HCT116 (cell line): ENCODE data around the gene KCTD15. TPM values are rescaled to one million over a fixed set of nuclear protein-coding genes. Genes with fewer than 3 reads are reported as not detected.

Experiments
- ATAC-seq: fragments of 200-7000 bp; cut with Tn5 transposase; 2 replicates; pipeline ENCODE4 v1.9.1; 2020; ENCODE audit warnings: mild to moderate bottlenecking, moderate library complexity
- BruUV-seq: library from RNA; stranded (reverse); fragments of 400-500 nt; replicated peaks from 2 replicates; lab custom pipeline; 2021; lab: Mats Ljungman, UMichigan
- CTCF ChIA-PET: fragments of 300-600 bp; sonication (Branson Sonifier 250); formaldehyde crosslinking; loops from one replicate; lab custom pipeline; 2021; ENCODE audit warnings: antibody characterized with exemption; lab: Charles Lee
- POLR2A ChIA-PET: fragments of 300-600, 350-600 bp; sonication (Branson Sonifier 250); formaldehyde crosslinking; loops from one replicate; lab custom pipeline; 2021; ENCODE audit warnings: antibody characterized with exemption; lab: Charles Lee
- RAD21 ChIA-PET, 2 experiments: fragments of 300-600 bp; sonication (Branson Sonifier 250); formaldehyde crosslinking; loops; one replicate each; lab custom pipeline; 2023; ENCODE audit warnings: low total read pairs in 2 of 2; ENCODE audit not compliant: uncharacterized antibody in 2 of 2, unreplicated experiment in 2 of 2, low non-redundant PET in 1 of 2; lab: Charles Lee
- DNase-seq: peaks from one replicate; pipeline ENCODE4 v3.0.0-alpha.2; 2010; ENCODE audit warnings: low read depth, low spot score
- H2AFZ ChIP-seq: fragments of 200-600 bp; shearing (Covaris generic), sonication (generic); 2 replicates; pipeline ENCODE4 v1.6.1; 2017; ENCODE audit warnings: low read depth, mixed run types, mixed read lengths, antibody characterized with exemption, low read length; ENCODE audit not compliant: poor library complexity, severe bottlenecking
- H3K27ac ChIP-seq: 2 replicates; pipeline ENCODE4 v1.5.1; 2012; ENCODE audit warnings: low read depth, low read length
- H3K27me3 ChIP-seq: fragments of 200-600 bp; sonication (generic); 2 replicates; pipeline ENCODE4 v1.6.1; 2016; ENCODE audit warnings: mixed run types, low read length, mixed read lengths; ENCODE audit not compliant: insufficient read depth
- H3K36me3 ChIP-seq, 2 experiments: fragments of 200-500 bp in 1 of 2; fragments of 200-600 bp in 1 of 2; sonication (Bioruptor generic) in 1 of 2; sonication (generic) in 1 of 2; 2 replicates each; pipeline versions ENCODE4 v1.5.1 to v1.6.1; 2014 to 2016; ENCODE audit warnings: low read length in 2 of 2, inconsistent platforms in 1 of 2, mixed read lengths in 1 of 2, mixed run types in 1 of 2; ENCODE audit not compliant: insufficient read depth in 2 of 2, control insufficient read depth in 1 of 2
- H3K4me1 ChIP-seq, 2 experiments: fragments of 200-600 bp in 1 of 2; sonication (generic) in 1 of 2; 2 replicates each; pipeline versions ENCODE4 v1.5.1 to v1.6.1; 2012 to 2017; ENCODE audit warnings: low read length in 2 of 2, inconsistent platforms in 1 of 2, mild to moderate bottlenecking in 1 of 2, mixed read lengths in 1 of 2, mixed run types in 1 of 2, moderate library complexity in 1 of 2; ENCODE audit not compliant: insufficient read depth in 2 of 2, control insufficient read depth in 1 of 2
- H3K4me2 ChIP-seq: fragments of 200-600 bp; sonication (generic); 2 replicates; pipeline ENCODE4 v1.6.1; 2017; ENCODE audit warnings: mixed run types, low read length, mixed read lengths
- H3K4me3 ChIP-seq, 2 experiments: fragments of 200-600 bp in 1 of 2; sonication (generic) in 1 of 2; replicated peaks in 1 of 2; 2 replicates each; pipeline ENCODE4 v1.5.1; 2011 to 2016; ENCODE audit warnings: low read length in 2 of 2, control low read depth in 1 of 2, low read depth in 1 of 2, mild to moderate bottlenecking in 1 of 2, mixed read lengths in 1 of 2, mixed run types in 1 of 2
- H3K79me2 ChIP-seq: fragments of 200-600 bp; sonication (generic); 2 replicates; pipeline ENCODE4 v1.6.1; 2017; ENCODE audit warnings: mild to moderate bottlenecking, mixed run types, low read length, moderate library complexity, mixed read lengths; ENCODE audit not compliant: insufficient read depth
- H3K9ac ChIP-seq: fragments of 200-600 bp; sonication (generic); 2 replicates; pipeline ENCODE4 v1.6.1; 2016; ENCODE audit warnings: low read length, mixed read lengths
- H3K9me2 ChIP-seq: fragments of 200-600 bp; sonication (generic), shearing (Covaris generic); 2 replicates; pipeline ENCODE4 v1.6.1; 2017; ENCODE audit warnings: mixed run types, mild to moderate bottlenecking, moderate library complexity; ENCODE audit not compliant: insufficient read depth
- H3K9me3 ChIP-seq, 2 experiments: fragments of 200-500 bp in 1 of 2; fragments of 200-600 bp in 1 of 2; sonication (Bioruptor generic) in 1 of 2; sonication (generic) in 1 of 2; 2 replicates each; pipeline ENCODE4 v1.6.1; 2014 to 2017; ENCODE audit warnings: low read length in 2 of 2, mixed read lengths in 2 of 2, inconsistent platforms in 1 of 2, low read depth in 1 of 2, mild to moderate bottlenecking in 1 of 2, mixed run types in 1 of 2, moderate library complexity in 1 of 2; ENCODE audit not compliant: control insufficient read depth in 1 of 2, insufficient read depth in 1 of 2
- H4K20me1 ChIP-seq: fragments of 200-600 bp; sonication (generic), shearing (Covaris generic); 2 replicates; pipeline ENCODE4 v1.6.1; 2017; ENCODE audit warnings: mixed run types, mild to moderate bottlenecking, moderate library complexity; ENCODE audit not compliant: insufficient read depth
- CEBPB ChIP-seq: IDR thresholded peaks from 2 replicates; pipeline ENCODE4 v1.6.1; 2012; ENCODE audit warnings: low read depth
- EGR1 ChIP-seq: IDR thresholded peaks from 2 replicates; pipeline ENCODE4 v1.6.1; 2012; ENCODE audit warnings: low read depth
- ELF1 ChIP-seq: IDR thresholded peaks from 2 replicates; pipeline ENCODE4 v1.6.1; 2012; ENCODE audit warnings: low read depth, borderline replicate concordance
- EZH2 ChIP-seq: fragments of 200-600 bp; sonication (generic); IDR thresholded peaks from 2 replicates; pipeline ENCODE4 v1.6.1; 2017; ENCODE audit warnings: antibody characterized with exemption, mixed run types
- FOSL1 ChIP-seq: IDR thresholded peaks from 2 replicates; pipeline ENCODE4 v1.6.1; 2012; ENCODE audit warnings: low read depth
- POLR2AphosphoS5 ChIP-seq: IDR thresholded peaks from 2 replicates; pipeline ENCODE4 v1.6.1; 2011; ENCODE audit warnings: mild to moderate bottlenecking, low read depth, low read length, moderate library complexity
- SIN3A ChIP-seq: IDR thresholded peaks from 2 replicates; pipeline ENCODE4 v1.6.1; 2012; ENCODE audit warnings: low read depth
- YY1 ChIP-seq: IDR thresholded peaks from 2 replicates; pipeline ENCODE4 v1.6.1; 2011; ENCODE audit warnings: low read length, low read depth, moderate library complexity, mild to moderate bottlenecking; ENCODE audit not compliant: insufficient replicate concordance; ENCODE audit errors: extremely low read depth
- ZNF274 ChIP-seq: fragments of 200-500 bp; sonication (Bioruptor generic); IDR thresholded peaks from 2 replicates; pipeline ENCODE4 v1.6.1; 2014; ENCODE audit warnings: mild to moderate bottlenecking, low read depth, low read length, inconsistent platforms
- intact Hi-C: fragments of 100-400 bp; cut with micrococcal nuclease; formaldehyde crosslinking; loops from 2 replicates; pipeline ENCODE4 v1.10.0; 2022
- total RNA-seq: library from RNA; stranded (reverse); gene quantifications from one replicate; pipeline ENCODE4 v1.2.1, GENCODE V29; 2021; ENCODE audit not compliant: unreplicated experiment
- TF ChIP-seq, protein P1 (sequence below), 3 experiments: fragments of 200-600 bp in 1 of 3; sonication (generic) in 1 of 3; IDR thresholded peaks in 2 of 3; conservative IDR thresholded peaks in 1 of 3; 2 replicates each; pipeline ENCODE4 v1.5.1; 2012 to 2017; ENCODE audit warnings: low read depth in 2 of 3, low read length in 2 of 3, antibody characterized with exemption in 1 of 3, borderline replicate concordance in 1 of 3, control low read depth in 1 of 3, mild to moderate bottlenecking in 1 of 3, mixed read lengths in 1 of 3, mixed run types in 1 of 3, moderate library complexity in 1 of 3; ENCODE audit not compliant: insufficient read depth in 1 of 3
- TF ChIP-seq, protein P2 (sequence below): IDR thresholded peaks from 2 replicates; pipeline ENCODE4 v1.6.1; 2012; ENCODE audit warnings: low read depth

Gene KCTD15
- total RNA-seq, 1 experiment from 2014 or later = 29.2 TPM

DNA sequence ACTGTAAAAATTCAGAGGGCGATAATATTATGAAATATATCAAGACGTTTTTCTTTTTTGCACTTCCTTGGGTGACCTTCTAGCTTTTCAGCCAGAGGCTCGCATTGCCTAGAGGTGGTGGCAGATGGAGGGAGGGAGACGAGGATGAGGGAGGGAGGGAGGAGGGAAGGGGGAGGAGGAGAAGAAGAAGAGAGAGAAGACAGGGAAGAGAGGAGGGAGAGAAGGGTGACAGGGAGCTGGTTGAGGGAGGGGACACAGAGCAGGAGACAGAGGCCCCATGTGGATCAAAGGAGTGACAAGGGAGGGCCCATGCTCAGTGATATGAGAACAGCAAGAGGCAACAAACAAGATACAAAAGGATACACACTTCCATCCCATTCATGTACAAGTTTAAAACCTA is 8.0 kb upstream of the KCTD15 start:
- CTCF ChIA-PET = no interaction called here
- no peak overlapping the region for H3K27ac ChIP-seq
- no peaks in the 10 kb centered on the region for H3K27me3 ChIP-seq
- TF ChIP-seq, protein P1, sequence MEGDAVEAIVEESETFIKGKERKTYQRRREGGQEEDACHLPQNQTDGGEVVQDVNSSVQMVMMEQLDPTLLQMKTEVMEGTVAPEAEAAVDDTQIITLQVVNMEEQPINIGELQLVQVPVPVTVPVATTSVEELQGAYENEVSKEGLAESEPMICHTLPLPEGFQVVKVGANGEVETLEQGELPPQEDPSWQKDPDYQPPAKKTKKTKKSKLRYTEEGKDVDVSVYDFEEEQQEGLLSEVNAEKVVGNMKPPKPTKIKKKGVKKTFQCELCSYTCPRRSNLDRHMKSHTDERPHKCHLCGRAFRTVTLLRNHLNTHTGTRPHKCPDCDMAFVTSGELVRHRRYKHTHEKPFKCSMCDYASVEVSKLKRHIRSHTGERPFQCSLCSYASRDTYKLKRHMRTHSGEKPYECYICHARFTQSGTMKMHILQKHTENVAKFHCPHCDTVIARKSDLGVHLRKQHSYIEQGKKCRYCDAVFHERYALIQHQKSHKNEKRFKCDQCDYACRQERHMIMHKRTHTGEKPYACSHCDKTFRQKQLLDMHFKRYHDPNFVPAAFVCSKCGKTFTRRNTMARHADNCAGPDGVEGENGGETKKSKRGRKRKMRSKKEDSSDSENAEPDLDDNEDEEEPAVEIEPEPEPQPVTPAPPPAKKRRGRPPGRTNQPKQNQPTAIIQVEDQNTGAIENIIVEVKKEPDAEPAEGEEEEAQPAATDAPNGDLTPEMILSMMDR (IDR thresholded peaks at IDR 0.05 in 2 of 3, conservative IDR thresholded peaks at IDR 0.05 in 1 of 3; ENCODE audit: borderline replicate concordance in 1 of 3, insufficient read depth in 1 of 3, low read depth in 2 of 3, low read length in 2 of 3) = no peak
- no peak for TF ChIP-seq EGR1
- TF ChIP-seq YY1 = no peak
- no peak for TF ChIP-seq CEBPB
- TF ChIP-seq SIN3A = no peak
- no peak for TF ChIP-seq ZNF274
- TF ChIP-seq FOSL1 = no peak
- TF ChIP-seq ELF1 = no peak
- TF ChIP-seq, protein P2, sequence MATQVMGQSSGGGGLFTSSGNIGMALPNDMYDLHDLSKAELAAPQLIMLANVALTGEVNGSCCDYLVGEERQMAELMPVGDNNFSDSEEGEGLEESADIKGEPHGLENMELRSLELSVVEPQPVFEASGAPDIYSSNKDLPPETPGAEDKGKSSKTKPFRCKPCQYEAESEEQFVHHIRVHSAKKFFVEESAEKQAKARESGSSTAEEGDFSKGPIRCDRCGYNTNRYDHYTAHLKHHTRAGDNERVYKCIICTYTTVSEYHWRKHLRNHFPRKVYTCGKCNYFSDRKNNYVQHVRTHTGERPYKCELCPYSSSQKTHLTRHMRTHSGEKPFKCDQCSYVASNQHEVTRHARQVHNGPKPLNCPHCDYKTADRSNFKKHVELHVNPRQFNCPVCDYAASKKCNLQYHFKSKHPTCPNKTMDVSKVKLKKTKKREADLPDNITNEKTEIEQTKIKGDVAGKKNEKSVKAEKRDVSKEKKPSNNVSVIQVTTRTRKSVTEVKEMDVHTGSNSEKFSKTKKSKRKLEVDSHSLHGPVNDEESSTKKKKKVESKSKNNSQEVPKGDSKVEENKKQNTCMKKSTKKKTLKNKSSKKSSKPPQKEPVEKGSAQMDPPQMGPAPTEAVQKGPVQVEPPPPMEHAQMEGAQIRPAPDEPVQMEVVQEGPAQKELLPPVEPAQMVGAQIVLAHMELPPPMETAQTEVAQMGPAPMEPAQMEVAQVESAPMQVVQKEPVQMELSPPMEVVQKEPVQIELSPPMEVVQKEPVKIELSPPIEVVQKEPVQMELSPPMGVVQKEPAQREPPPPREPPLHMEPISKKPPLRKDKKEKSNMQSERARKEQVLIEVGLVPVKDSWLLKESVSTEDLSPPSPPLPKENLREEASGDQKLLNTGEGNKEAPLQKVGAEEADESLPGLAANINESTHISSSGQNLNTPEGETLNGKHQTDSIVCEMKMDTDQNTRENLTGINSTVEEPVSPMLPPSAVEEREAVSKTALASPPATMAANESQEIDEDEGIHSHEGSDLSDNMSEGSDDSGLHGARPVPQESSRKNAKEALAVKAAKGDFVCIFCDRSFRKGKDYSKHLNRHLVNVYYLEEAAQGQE = no peak
- TF ChIP-seq POLR2AphosphoS5 = no peak
- TF ChIP-seq EZH2 = no peak
- no peaks in the 10 kb centered on the region for H3K36me3 ChIP-seq
- no peaks in the 10 kb centered on the region for H3K9me3 ChIP-seq
- no peak overlapping the region for H3K9ac ChIP-seq
- RAD21 ChIA-PET = no interaction called here
- H3K9me2 ChIP-seq = no peaks in the 10 kb centered on the region
- no TSS peak for BruUV-seq
- no peaks in the 10 kb centered on the region for H4K20me1 ChIP-seq
- no peak for DNase-seq
- POLR2A ChIA-PET = no interaction called here
- no peaks in the 10 kb centered on the region for H3K4me1 ChIP-seq
- H3K4me2 ChIP-seq = no peak overlapping the region
- no peak overlapping the region for H2AFZ ChIP-seq
- no peaks in the 10 kb centered on the region for H3K79me2 ChIP-seq
- intact Hi-C loops = no loop called here
- no peak overlapping the region for H3K4me3 ChIP-seq
- ATAC-seq = no peak
